ENCODE measurements around the gene ALDH1A1.
A peak's percentile ranks its signal among the peaks of the same experiment; 100 is the strongest.

ALDH1A1 gene

GRCh38 chr9:72952914-72953313 lies at the start of gene ALDH1A1:
ALDH1A1 (minus strand) TSS chr9:72953053; CDS start chr9:72953000, 53 bp downstream.
- peak; percentile 55 for DNase-seq (ENCODE audit: low read depth)
- no peak within 1 kb of the TSS for H3K4me3 ChIP-seq (ENCODE audit: low read length)
- TF ChIP-seq CTCF (IDR thresholded peaks at IDR 0.05; ENCODE audit: insufficient read depth, low read depth, low read length, missing control alignments): no peak

- H3K4me3 ChIP-seq (ENCODE audit: low read length): no peak overlapping the region
- no peak for TF ChIP-seq CTCF (IDR thresholded peaks at IDR 0.05; ENCODE audit: insufficient read depth, low read depth, low read length, missing control alignments)
- no peak for DNase-seq (ENCODE audit: low read depth)
Measured at GRCh38 chr9:73001860-73002259, 49.0 kb upstream of the ALDH1A1 start.

GRCh38 chr9:72998363-72998762 lies 45.5 kb upstream of the ALDH1A1 start:
- TF ChIP-seq CTCF (IDR thresholded peaks at IDR 0.05; ENCODE audit: insufficient read depth, low read depth, low read length, missing control alignments): no peak
- H3K4me3 ChIP-seq (ENCODE audit: low read length): no peak overlapping the region
- no peak for DNase-seq (ENCODE audit: low read depth)

GRCh38 chr9:72997387-72997995 lies 44.6 kb upstream of the ALDH1A1 start:
- DNase-seq (ENCODE audit: low read depth): no peak
- TF ChIP-seq CTCF (IDR thresholded peaks at IDR 0.05; ENCODE audit: insufficient read depth, low read depth, low read length, missing control alignments): no peak
- no peak overlapping the region for H3K4me3 ChIP-seq (ENCODE audit: low read length)

GRCh38 chr9:72996684-72997314 lies 43.9 kb upstream of the ALDH1A1 start:
- TF ChIP-seq CTCF (IDR thresholded peaks at IDR 0.05; ENCODE audit: insufficient read depth, low read depth, low read length, missing control alignments): no peak

GRCh38 chr9:72996114-72996513 lies 43.3 kb upstream of the ALDH1A1 start:
- TF ChIP-seq CTCF (IDR thresholded peaks at IDR 0.05; ENCODE audit: insufficient read depth, low read depth, low read length, missing control alignments): no peak
- DNase-seq (ENCODE audit: low read depth): no peak

More at GRCh38 chr9:72996684-72997314, 43.9 kb upstream of the ALDH1A1 start:
- no peak overlapping the region for H3K4me3 ChIP-seq (ENCODE audit: low read length)
- DNase-seq (ENCODE audit: low read depth): no peak

More at GRCh38 chr9:72996114-72996513, 43.3 kb upstream of the ALDH1A1 start:
- H3K4me3 ChIP-seq (ENCODE audit: low read length): no peak overlapping the region

Measured in epithelial cell of esophagus (primary cell).